Ishikawa (cell line): ENCODE measurements around the gene LCLAT1.

ENCODE experiments used
- CEBPB ChIP-seq: IDR thresholded peaks from 2 replicates; pipeline ENCODE4 v1.6.1; 2012
- CREB1 ChIP-seq: IDR thresholded peaks from 2 replicates; pipeline ENCODE4 v1.6.1; 2012; ENCODE audit warnings: low read depth
- EGR1 ChIP-seq: IDR thresholded peaks from 2 replicates; pipeline ENCODE4 v1.6.1; 2012
- EP300 ChIP-seq: IDR thresholded peaks from 2 replicates; pipeline ENCODE4 v1.6.1; 2012; ENCODE audit warnings: borderline replicate concordance
- FOXM1 ChIP-seq: IDR thresholded peaks from 2 replicates; pipeline ENCODE4 v1.6.1; 2012; ENCODE audit warnings: low read depth, borderline replicate concordance
- MAX ChIP-seq: IDR thresholded peaks from 2 replicates; pipeline ENCODE4 v1.6.1; 2012
- NFIC ChIP-seq: IDR thresholded peaks from 2 replicates; pipeline ENCODE4 v1.6.1; 2012
- RAD21 ChIP-seq: IDR thresholded peaks from 2 replicates; pipeline ENCODE4 v1.6.1; 2012; ENCODE audit warnings: low read depth
- REST ChIP-seq: IDR thresholded peaks from 2 replicates; pipeline ENCODE4 v1.6.1; 2012; ENCODE audit warnings: low read depth, mild to moderate bottlenecking
- TAF1 ChIP-seq: IDR thresholded peaks from 2 replicates; pipeline ENCODE4 v1.6.1; 2012; ENCODE audit warnings: low read depth, mild to moderate bottlenecking
- TCF12 ChIP-seq: IDR thresholded peaks from 2 replicates; pipeline ENCODE4 v1.6.1; 2012; ENCODE audit warnings: low read depth
- TEAD4 ChIP-seq: IDR thresholded peaks from 2 replicates; pipeline ENCODE4 v1.6.1; 2012
- USF1 ChIP-seq: IDR thresholded peaks from 2 replicates; pipeline ENCODE4 v1.6.1; 2012
- YY1 ChIP-seq: IDR thresholded peaks from 2 replicates; pipeline ENCODE4 v1.6.1; 2012; ENCODE audit warnings: low read depth
- ZBTB7A ChIP-seq: IDR thresholded peaks from 2 replicates; pipeline ENCODE4 v1.6.1; 2012; ENCODE audit warnings: low read depth

Gene LCLAT1

GRCh38 chr2:30611583-30611982 lies 164.5 kb downstream of the LCLAT1 start:
- TF ChIP-seq RAD21 (no peak), EGR1 (no peak), YY1 (no peak), TCF12 (no peak), CREB1 (no peak)

GRCh38 chr2:30612371-30612770 lies 165.3 kb downstream of the LCLAT1 start:
- TF ChIP-seq EGR1, result no peak
- TF ChIP-seq EP300, result no peak
- no peak for TF ChIP-seq CEBPB
- no peak for TF ChIP-seq YY1
- TF ChIP-seq NFIC, result no peak
- no peak for TF ChIP-seq MAX

- no peak for TF ChIP-seq RAD21
- TF ChIP-seq CEBPB, result no peak
- no peak for TF ChIP-seq REST
- TF ChIP-seq CREB1, result no peak
- no peak for TF ChIP-seq USF1
- no peak for TF ChIP-seq TCF12
- no peak for TF ChIP-seq TAF1
- no peak for TF ChIP-seq EGR1
- TF ChIP-seq EP300, result no peak
- TF ChIP-seq YY1, result no peak
Observed at GRCh38 chr2:30613001-30613400, 166.0 kb downstream of the LCLAT1 start.

- TF ChIP-seq TEAD4 (no peak), TAF1 (no peak), FOXM1 (no peak), YY1 (no peak), EP300 (no peak), TCF12 (no peak), ZBTB7A (no peak), CREB1 (no peak), REST (no peak), RAD21 (no peak), NFIC (no peak), CEBPB (no peak), USF1 (no peak), EGR1 (no peak), MAX (no peak)
Observed at GRCh38 chr2:30615926-30616325, 168.9 kb downstream of the LCLAT1 start.

- TF ChIP-seq TEAD4, result no peak
- TF ChIP-seq MAX, result no peak
- TF ChIP-seq EGR1, result no peak
- TF ChIP-seq YY1, result no peak
- TF ChIP-seq ZBTB7A, result no peak
- TF ChIP-seq USF1, result no peak
- no peak for TF ChIP-seq CREB1
- no peak for TF ChIP-seq REST
- no peak for TF ChIP-seq EP300
- no peak for TF ChIP-seq TCF12
- no peak for TF ChIP-seq CEBPB
- TF ChIP-seq NFIC, result no peak
- TF ChIP-seq RAD21, result no peak
- TF ChIP-seq TAF1, result no peak
- TF ChIP-seq FOXM1, result no peak
Observed at GRCh38 chr2:30620102-30620501, 173.1 kb downstream of the LCLAT1 start.
